Osteoblast (primary cell): ENCODE data around the gene MYL3. TPM values are rescaled to one million over a fixed set of nuclear protein-coding genes. Genes with fewer than 3 reads are reported as not detected.

Experiments used
- DNase-seq: peaks from one replicate; pipeline ENCODE4 v3.0.0; 2011; ENCODE audit warnings: low spot score, mixed read lengths; ENCODE audit not compliant: insufficient read length; ENCODE audit errors: missing footprints
- H2AFZ ChIP-seq: 2 replicates; pipeline ENCODE4 v1.6.0; 2011; ENCODE audit warnings: mild to moderate bottlenecking, low read length
- H3K27ac ChIP-seq: 2 replicates; pipeline ENCODE4 v1.5.1; 2011; ENCODE audit warnings: mild to moderate bottlenecking, low read depth, low read length, moderate library complexity
- H3K27me3 ChIP-seq: 2 replicates; pipeline ENCODE4 v1.6.0; 2012; ENCODE audit warnings: mild to moderate bottlenecking, control low read depth, inconsistent platforms, low read length, moderate library complexity; ENCODE audit not compliant: insufficient read depth
- H3K36me3 ChIP-seq: 2 replicates; pipeline ENCODE4 v1.5.1; 2011; ENCODE audit warnings: mild to moderate bottlenecking, low read length, control low read depth, moderate library complexity; ENCODE audit not compliant: insufficient read depth
- H3K4me1 ChIP-seq: 2 replicates; pipeline ENCODE4 v1.5.1; 2011; ENCODE audit warnings: mild to moderate bottlenecking, low read length, control low read depth, moderate library complexity; ENCODE audit not compliant: insufficient read depth
- H3K4me2 ChIP-seq: 2 replicates; pipeline ENCODE4 v1.6.0; 2011; ENCODE audit warnings: mild to moderate bottlenecking, low read length; ENCODE audit not compliant: insufficient read depth
- H3K4me3 ChIP-seq: fragments of 200-600 bp; sonication (generic); 3 replicates; pipeline ENCODE4 v1.5.1; 2012; ENCODE audit warnings: mild to moderate bottlenecking, low read length, inconsistent platforms; ENCODE audit not compliant: insufficient read depth
- H3K79me2 ChIP-seq: 2 replicates; pipeline ENCODE4 v1.6.0; 2012; ENCODE audit warnings: mild to moderate bottlenecking, low read length, control low read depth, inconsistent platforms; ENCODE audit not compliant: insufficient read depth
- H3K9me3 ChIP-seq: 2 replicates; pipeline ENCODE4 v1.5.1; 2011; ENCODE audit warnings: low read depth, low read length, control low read depth
- H4K20me1 ChIP-seq: 2 replicates; pipeline ENCODE4 v1.6.0; 2012; ENCODE audit warnings: mild to moderate bottlenecking, low read length, control low read depth; ENCODE audit not compliant: insufficient read depth
- CTCF ChIP-seq: IDR thresholded peaks from 2 replicates; pipeline ENCODE4 v1.5.1; 2011; ENCODE audit warnings: mild to moderate bottlenecking, low read depth, low read length, moderate library complexity; ENCODE audit errors: extremely low read depth
- total RNA-seq: library from RNA; depleted of rRNA; stranded (reverse); fragments of >200 nt; gene quantifications from 2 replicates; pipeline ENCODE4 v1.2.3, GENCODE V29; 2012

MYL3 gene
- total RNA-seq, 1 donor: not detected

- no peaks in the 10 kb centered on the region for H3K36me3 ChIP-seq
- H3K27ac ChIP-seq: no peak overlapping the region
- H3K4me3 ChIP-seq: no peak overlapping the region
- no peaks in the 10 kb centered on the region for H4K20me1 ChIP-seq
- H2AFZ ChIP-seq: no peak overlapping the region
- no peaks in the 10 kb centered on the region for H3K9me3 ChIP-seq
- peaks cover 82% of the 10 kb centered on the region for H3K27me3 ChIP-seq
- no peak overlapping the region for H3K4me2 ChIP-seq
- no peaks in the 10 kb centered on the region for H3K79me2 ChIP-seq
- DNase-seq: no peak
- no peaks in the 10 kb centered on the region for H3K4me1 ChIP-seq
- TF ChIP-seq CTCF: no peak
These were observed 22.4 kb upstream of the MYL3 start for GRCh38 chr3:46885612-46886011.

- DNase-seq: no peak
- H2AFZ ChIP-seq: no peak overlapping the region
- no peaks in the 10 kb centered on the region for H3K79me2 ChIP-seq
- no peak overlapping the region for H3K4me3 ChIP-seq
- H3K27me3 ChIP-seq: peaks cover 83% of the 10 kb centered on the region
- H3K9me3 ChIP-seq: no peaks in the 10 kb centered on the region
- no peak for TF ChIP-seq CTCF
- no peaks in the 10 kb centered on the region for H4K20me1 ChIP-seq
- no peak overlapping the region for H3K27ac ChIP-seq
- no peaks in the 10 kb centered on the region for H3K36me3 ChIP-seq
- no peaks in the 10 kb centered on the region for H3K4me1 ChIP-seq
- H3K4me2 ChIP-seq: no peak overlapping the region
These were observed 21.7 kb upstream of the MYL3 start for GRCh38 chr3:46884929-46885328.

- no peaks in the 10 kb centered on the region for H3K36me3 ChIP-seq
- TF ChIP-seq CTCF: no peak
- no peaks in the 10 kb centered on the region for H3K4me1 ChIP-seq
- no peak overlapping the region for H3K4me2 ChIP-seq
- H4K20me1 ChIP-seq: no peaks in the 10 kb centered on the region
- H3K27ac ChIP-seq: no peak overlapping the region
- H3K27me3 ChIP-seq: peaks cover 79% of the 10 kb centered on the region
- H3K9me3 ChIP-seq: no peaks in the 10 kb centered on the region
- H3K79me2 ChIP-seq: no peaks in the 10 kb centered on the region
- no peak for DNase-seq
- no peak overlapping the region for H3K4me3 ChIP-seq
- H2AFZ ChIP-seq: no peak overlapping the region
These were observed 21.2 kb upstream of the MYL3 start for GRCh38 chr3:46884427-46884826.

- no peaks in the 10 kb centered on the region for H4K20me1 ChIP-seq
- no peak overlapping the region for H3K4me2 ChIP-seq
- no peaks in the 10 kb centered on the region for H3K4me1 ChIP-seq
- no peaks in the 10 kb centered on the region for H3K79me2 ChIP-seq
- DNase-seq: no peak
- no peak overlapping the region for H2AFZ ChIP-seq
- no peak overlapping the region for H3K27ac ChIP-seq
- H3K36me3 ChIP-seq: no peaks in the 10 kb centered on the region
- H3K4me3 ChIP-seq: no peak overlapping the region
- no peak for TF ChIP-seq CTCF
- no peaks in the 10 kb centered on the region for H3K9me3 ChIP-seq
- H3K27me3 ChIP-seq: peaks cover 73% of the 10 kb centered on the region
These were observed 20.6 kb upstream of the MYL3 start for GRCh38 chr3:46883830-46884185.
